ENCODE measurements around the gene ACTR1A.

DNA sequence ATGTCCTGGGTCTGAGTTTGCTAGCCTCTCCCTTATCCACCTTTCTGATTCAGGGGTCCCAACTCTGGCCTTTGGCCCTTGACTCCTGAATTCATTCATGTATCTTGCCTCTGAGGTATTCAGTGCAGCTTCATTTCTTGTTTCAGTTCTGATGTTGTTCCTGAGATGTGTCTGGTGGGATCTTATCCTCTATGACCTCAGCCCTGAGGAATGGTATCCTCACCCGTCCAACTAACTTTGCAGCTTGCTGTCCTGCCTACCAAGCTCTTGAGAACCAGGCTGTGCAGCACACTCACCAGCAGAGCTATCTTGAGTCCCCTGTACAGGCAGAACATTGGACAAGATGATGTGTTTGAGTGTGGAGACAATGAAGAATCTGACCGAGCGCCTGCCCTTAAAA is 15.0 kb upstream of the ACTR1A start:
- TF ChIP-seq CTCF (conservative IDR thresholded peaks at IDR 0.05; ENCODE audit: low read length): no peak
- TF ChIP-seq EZH2phosphoT487 (IDR thresholded peaks at IDR 0.05; ENCODE audit: borderline replicate concordance, low read depth, low read length): no peak
